HG02798 (cell line): ENCODE results near the gene KNCN.

Experiments used
- ATAC-seq: cut with Tn5 transposase; IDR thresholded peaks from one replicate; pipeline ENCODE4 v1.9.1; 2021; ENCODE audit warnings: mild to moderate bottlenecking; ENCODE audit not compliant: unreplicated experiment, poor library complexity

The KNCN gene

DNA sequence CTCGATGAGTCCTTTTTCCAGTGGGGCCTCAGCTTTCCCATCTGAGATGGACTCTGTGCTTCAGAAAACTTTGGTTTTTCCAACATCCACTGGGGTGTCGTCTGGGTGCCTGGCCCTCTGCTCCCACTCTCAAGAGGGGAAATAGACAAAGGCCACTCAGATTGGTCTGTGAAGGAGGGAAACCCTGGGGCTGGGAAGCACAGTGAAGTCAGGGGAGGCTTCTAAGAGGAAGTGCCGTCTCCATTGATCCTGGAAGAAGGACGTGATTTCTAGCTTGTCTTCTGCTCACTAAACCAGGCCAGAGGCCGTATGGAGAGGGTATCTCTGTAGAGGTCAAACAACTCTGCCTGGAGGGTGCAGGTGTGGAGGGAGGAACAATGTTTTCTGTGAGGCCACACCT, 5.2 kb downstream of the KNCN start:
- no peak for ATAC-seq

DNA sequence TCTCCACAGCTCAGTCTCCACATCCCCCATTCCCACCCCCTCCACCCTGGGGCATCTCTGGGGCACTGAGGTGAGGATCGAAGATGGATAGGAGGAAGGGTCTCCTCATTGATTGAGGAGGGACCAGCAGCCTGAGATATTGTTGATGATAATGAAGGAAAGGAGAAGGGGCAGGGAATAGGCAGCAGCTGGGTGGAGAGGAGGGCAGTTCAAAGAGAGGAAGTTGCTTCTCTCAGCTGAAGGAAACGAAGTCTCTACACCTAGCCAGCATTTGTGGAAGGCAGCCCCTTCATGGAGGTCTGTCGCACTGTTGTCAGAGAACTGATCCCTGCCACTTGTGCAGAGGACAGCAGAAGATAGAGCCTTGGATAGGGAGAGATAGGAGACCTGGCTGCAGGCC, 5.7 kb downstream of the KNCN start:
- ATAC-seq, result no peak

DNA sequence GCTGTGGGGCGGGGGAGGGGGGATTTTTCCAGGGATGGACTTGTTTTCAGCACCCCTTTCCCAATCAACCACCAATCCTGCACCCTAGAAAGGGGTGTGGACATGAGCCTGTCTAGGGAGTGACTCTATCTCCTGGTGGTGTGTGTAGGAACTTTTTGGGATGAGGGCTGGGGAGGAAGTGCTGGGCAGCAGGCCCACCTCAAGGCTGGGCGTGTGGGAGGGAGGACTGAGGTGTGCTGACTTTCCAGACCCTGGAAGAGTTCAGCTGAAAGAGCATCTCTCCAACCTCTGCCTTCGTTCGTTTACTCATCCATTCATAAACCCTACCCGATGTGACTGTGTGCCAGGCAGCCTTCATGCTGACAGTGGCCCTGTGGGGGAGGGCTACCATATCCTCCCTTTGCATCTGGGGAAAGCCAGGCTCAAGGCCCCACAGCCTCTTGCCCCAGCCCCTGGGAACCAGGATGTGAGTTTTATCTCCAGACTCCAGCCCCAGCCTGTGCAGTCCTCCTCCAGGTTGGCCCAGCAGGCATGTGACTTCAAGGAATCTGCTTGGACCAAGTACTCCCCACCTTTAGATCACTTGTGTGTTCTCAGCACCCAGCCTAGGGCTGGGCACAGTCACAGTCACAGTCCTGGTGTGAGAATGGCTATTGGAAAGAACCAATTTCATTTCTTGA, 6.7 kb downstream of the KNCN start:
- no peak for ATAC-seq

DNA sequence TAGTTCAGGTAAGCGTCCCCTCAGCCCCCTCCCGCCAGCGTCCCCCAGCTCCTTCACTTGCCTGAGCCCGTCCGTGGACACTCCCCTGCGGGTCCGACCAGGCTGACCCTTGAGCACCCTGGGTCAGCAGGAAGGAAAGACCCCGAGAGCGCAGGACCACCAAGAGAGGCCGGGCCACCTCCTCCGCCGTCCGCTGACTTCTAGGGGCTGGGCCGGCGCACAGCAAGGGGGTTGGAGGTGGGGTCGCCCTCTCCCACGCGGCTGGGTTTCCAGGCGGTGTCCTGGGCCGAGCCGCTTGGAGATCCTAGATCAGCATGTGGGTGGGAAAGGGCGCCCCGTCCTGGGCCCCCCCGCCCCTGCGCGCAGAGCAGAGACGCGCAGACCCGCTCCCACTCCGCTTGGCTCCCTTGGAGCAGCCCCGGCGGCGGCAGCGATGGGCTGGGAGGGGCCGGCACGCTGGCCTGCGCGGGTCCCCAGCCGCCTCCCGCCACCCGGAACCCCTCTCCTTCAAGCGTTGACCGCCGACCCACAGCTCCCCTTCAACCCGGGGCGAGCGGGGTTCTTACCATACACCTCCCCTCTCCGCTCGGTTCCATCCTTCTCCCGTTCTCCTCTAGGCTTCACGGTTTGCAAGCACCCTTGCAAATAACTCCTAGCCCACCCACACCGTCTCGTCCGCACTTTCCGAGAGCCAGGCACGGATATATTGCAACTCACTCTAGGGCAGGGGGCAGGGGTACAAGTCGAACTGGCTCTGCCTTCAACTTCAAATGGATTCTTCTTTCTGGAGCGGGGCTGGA, 7.5 kb downstream of the KNCN start:
- ATAC-seq, result no peak

- ATAC-seq, result no peak
Measured at GRCh38 chr1:46543382-46543760, 8.1 kb downstream of the KNCN start.

GRCh38 chr1:46539972-46540371, 11.5 kb downstream of the KNCN start:
- ATAC-seq, result no peak

DNA sequence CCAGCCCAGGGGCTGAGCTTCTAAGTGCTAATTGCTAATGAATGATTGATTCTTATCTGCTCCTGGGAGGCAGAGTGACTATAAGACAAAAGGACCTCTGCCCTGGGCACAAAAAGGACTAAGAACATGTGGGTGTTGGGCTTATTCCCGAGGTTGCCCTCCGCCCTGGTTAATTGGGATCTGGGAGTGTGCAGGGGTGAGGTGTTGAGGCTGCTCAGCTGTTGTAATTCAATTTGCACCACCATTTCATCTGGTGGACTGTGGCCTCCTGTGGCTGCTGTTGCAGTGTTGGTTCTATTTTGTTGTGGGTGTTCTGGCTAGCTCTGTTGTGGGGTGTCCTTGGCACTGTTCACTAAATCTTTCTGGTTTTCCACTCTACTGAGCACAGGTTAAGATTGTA, 13.3 kb downstream of the KNCN start:
- ATAC-seq, result no peak

GRCh38 chr1:46537651-46538050, 13.8 kb downstream of the KNCN start:
- ATAC-seq, result no peak

- no peak for ATAC-seq
Measured at GRCh38 chr1:46536527-46536926, 14.9 kb downstream of the KNCN start.

- no peak for ATAC-seq
Measured at GRCh38 chr1:46535063-46535462, 16.4 kb downstream of the KNCN start.

GRCh38 chr1:46533179-46533864, 18.1 kb downstream of the KNCN start:
- ATAC-seq, result peak; percentile 25

GRCh38 chr1:46532498-46533178, 18.8 kb downstream of the KNCN start:
- ATAC-seq, result peak; percentile 44

DNA sequence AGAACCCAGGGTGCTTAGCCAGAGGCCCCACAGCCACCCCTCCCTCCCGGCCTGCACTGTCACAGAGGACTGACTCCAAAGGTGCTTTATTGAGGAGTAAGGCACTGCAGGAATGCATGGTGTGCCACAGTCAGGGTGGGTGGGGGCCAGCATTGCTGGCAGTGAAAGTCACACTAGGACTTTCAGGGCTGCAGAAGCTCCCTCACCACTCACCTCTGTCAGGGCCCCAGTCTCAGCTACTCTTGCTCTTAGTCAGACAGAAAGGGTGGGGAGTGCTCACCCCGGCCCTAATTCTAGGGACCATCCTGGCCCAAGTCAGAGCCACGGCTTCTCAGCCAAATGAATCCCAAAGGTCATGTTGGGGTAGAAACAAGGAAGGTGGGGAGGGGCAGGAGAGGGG, 19.4 kb downstream of the KNCN start:
- no peak for ATAC-seq

GRCh38 chr1:46530791-46531409, 20.5 kb downstream of the KNCN start:
- ATAC-seq, result no peak

- ATAC-seq, result no peak
Measured at GRCh38 chr1:46530311-46530710, 21.1 kb downstream of the KNCN start.

DNA sequence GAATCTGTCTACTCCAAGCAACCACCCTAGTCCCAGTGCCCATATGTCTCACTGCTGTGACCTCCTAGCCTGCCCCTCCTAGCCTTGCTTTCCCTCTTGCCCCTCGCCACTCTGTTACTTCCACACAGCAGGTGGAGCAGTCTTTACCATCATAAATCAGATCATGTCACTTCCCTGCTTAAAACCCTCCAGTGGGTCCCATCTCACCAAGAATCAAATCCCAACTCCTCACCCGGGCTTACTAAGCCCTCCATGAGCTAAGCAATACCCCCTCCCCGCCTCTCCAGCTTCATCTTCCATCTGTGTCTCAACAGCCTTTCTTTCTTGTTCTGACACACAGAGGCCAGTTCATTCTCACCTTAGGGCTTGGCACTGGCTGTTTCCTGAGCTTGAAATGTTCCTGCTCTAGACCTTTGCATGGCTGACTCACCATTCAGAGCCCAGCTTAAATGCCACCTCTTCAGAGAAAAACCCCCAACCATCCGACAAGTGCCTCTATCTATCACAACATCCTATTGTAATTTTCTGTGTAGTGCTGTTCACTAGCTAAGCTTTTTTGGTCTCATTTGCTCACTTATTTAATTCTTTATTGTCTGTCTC, 22.3 kb downstream of the KNCN start:
- no peak for ATAC-seq

DNA sequence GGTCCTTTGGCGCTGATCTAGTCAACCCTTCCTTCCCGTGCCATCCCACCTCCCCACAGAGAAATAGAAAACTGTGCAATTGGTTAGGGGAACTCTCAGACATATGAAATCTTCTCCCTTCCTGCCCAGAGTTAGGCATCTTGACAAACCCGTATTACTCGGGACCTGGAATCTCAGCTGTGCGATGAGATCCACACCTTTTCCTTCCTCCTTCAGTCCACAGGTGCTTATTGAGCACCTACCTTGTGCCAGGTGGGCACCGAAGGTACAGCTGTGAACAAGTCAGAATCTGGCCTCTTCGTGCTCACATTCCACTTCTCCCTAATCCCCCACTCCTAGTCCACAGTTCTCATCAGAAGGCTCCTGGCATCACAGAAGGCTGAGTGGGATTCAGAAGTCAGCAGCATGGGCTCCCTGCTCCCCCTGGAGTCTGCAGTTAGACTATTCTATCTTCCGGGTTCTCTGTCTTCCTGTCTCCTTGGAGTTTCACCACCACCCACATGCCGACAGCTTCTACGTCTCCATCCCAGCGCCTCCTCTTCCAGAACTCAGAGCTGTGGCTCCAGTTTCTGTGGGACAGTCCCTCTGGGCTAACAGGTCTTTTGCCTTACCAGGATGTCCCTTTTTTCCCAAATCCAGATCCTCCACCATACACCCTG, 23.0 kb downstream of the KNCN start:
- ATAC-seq, result no peak

GRCh38 chr1:46527474-46528296, 23.8 kb downstream of the KNCN start:
- ATAC-seq, result peak; percentile 58
